ENCODE measurements around the gene AKAP13. TPM values are rescaled to one million over a fixed set of nuclear protein-coding genes. Genes with fewer than 3 reads are reported as not detected.
"Not testable (repeated sequence)": the region's sequence is repeated elsewhere in the genome, so short reads cannot be mapped to it uniquely, and the experiment has no call there.

AKAP13 gene
- total RNA-seq, 2 experiments from 2014 or later: 79.4 to 83.2 TPM

DNA sequence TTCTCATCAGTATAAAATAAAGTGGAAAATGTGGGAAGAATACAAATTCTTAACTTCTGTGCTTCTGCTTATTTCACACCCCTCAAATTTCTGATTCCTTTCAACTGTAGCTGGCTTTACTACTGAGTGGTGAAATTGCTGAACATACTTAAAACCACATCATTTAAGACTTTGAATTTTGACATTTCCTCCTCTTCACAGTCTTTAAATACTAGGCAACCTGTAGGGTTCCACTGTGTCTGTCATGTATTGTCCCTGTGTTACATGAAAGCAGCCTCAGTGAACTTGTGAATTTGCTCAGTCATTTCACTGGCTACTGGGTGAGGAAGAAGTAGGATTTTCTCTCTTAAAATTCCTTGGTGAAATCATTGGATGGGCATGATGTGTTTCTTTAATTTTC is 101.1 kb downstream of the AKAP13 start:
- intact Hi-C loops (cut with micrococcal nuclease); CTCF ChIA-PET; H3K4me3 Mint-ChIP-seq: not testable (repeated sequence)

DNA sequence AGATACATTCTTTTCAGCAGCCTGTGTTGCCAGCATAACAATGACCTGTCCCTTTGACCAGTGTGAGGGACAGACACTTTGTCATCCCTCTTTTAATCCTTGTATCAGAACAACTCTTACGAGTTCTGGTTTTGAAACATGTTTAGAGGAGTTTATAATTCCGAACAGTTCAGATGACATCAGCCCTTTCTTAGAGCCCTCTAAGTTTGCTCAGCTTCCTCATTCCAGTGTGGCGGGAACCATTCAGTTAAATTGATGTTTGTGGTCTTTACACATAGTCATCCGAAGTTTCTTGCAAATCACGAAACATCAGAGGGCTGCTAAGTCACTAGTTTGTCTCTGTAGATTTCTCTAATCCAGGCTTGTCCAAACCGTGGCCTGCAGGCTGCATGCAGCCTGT is 102.5 kb downstream of the AKAP13 start:
- Mint-ChIP-seq H3K27ac (no peak overlapping the region), H3K9me3 (no peaks in the 10 kb centered on the region), H3K36me3 (ENCODE audit: low read depth) (peaks cover 1% of the 10 kb centered on the region), H3K4me3 (no peak overlapping the region), H3K4me1 (ENCODE audit: low read depth) (peaks cover 57% of the 10 kb centered on the region), H3K27me3 (ENCODE audit: low read depth) (no peaks in the 10 kb centered on the region)
- DNase-seq: no peak
- CTCF ChIA-PET: no interaction called here
- intact Hi-C loops (cut with micrococcal nuclease): no loop called here

More for the DNA sequence above, 101.1 kb downstream of the AKAP13 start:
- H3K9me3 Mint-ChIP-seq; H3K27ac Mint-ChIP-seq; DNase-seq; H3K36me3 Mint-ChIP-seq (ENCODE audit: low read depth); H3K27me3 Mint-ChIP-seq (ENCODE audit: low read depth): not testable (repeated sequence)
- peaks cover 63% of the 10 kb centered on the region for H3K4me1 Mint-ChIP-seq (ENCODE audit: low read depth)

DNA sequence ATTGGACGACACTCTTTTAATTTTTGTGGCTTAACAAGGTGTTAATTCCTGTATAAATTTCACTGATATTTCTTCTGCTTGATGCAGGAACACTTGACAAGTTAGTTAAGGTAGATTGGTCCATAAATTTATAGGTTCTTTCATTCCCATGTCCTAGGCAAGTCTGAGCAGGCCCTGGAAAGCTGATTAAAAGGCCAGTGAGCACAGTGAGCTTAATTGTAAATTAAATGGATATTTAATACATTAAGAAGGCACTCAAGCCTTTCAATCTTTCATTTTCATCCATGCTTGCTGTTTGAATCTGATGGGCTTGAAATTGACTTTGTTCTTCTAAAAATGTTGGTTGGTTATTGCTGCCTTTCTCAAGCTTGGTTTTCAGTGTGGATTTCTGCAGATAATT is 103.6 kb downstream of the AKAP13 start:
- peaks cover 59% of the 10 kb centered on the region for H3K4me1 Mint-ChIP-seq (ENCODE audit: low read depth)
- H3K27ac Mint-ChIP-seq; H3K4me3 Mint-ChIP-seq; DNase-seq; H3K36me3 Mint-ChIP-seq (ENCODE audit: low read depth); intact Hi-C loops (cut with micrococcal nuclease); H3K9me3 Mint-ChIP-seq; H3K27me3 Mint-ChIP-seq (ENCODE audit: low read depth): not testable (repeated sequence)
- CTCF ChIA-PET: interaction anchor here (0.9 to 1.2 kb wide), 3 partner anchors 9 to 188 kb away, joined by 3 to 4 read pairs (median 4); no protein-coding TSS in a partner anchor

DNA sequence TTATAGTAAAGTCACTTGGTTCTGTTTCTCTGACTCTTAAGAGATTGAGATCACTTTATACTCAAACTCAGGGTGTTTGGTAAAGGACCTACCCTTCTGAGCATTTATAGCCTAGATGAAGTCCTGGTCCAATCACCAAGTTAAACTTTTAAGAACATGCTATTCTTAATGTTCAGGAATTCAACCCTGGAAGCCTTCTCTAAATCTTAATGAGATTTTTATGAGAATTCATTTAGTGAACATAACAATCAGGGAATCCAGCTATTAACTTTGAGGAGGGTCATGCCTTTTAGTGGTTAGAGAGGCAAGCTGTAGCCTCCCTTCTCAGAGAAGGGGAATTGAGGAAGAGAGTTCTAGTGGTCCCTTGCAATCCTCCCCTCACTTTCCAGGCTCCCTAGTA is 104.5 kb downstream of the AKAP13 start:
- peaks cover 61% of the 10 kb centered on the region for H3K4me1 Mint-ChIP-seq (ENCODE audit: low read depth)
- H3K4me3 Mint-ChIP-seq; DNase-seq; H3K9me3 Mint-ChIP-seq; H3K36me3 Mint-ChIP-seq (ENCODE audit: low read depth); H3K27me3 Mint-ChIP-seq (ENCODE audit: low read depth); H3K27ac Mint-ChIP-seq: not testable (repeated sequence)
- CTCF ChIA-PET: interaction anchor here (1.4 to 1.9 kb wide), 5 partner anchors 8 to 355 kb away, joined by 3 to 6 read pairs (median 5); no protein-coding TSS in a partner anchor
- intact Hi-C loops (cut with micrococcal nuclease): loop anchor here (5.0 kb wide), 2 partner anchors 222 to 237 kb away; no protein-coding TSS in a partner anchor

DNA sequence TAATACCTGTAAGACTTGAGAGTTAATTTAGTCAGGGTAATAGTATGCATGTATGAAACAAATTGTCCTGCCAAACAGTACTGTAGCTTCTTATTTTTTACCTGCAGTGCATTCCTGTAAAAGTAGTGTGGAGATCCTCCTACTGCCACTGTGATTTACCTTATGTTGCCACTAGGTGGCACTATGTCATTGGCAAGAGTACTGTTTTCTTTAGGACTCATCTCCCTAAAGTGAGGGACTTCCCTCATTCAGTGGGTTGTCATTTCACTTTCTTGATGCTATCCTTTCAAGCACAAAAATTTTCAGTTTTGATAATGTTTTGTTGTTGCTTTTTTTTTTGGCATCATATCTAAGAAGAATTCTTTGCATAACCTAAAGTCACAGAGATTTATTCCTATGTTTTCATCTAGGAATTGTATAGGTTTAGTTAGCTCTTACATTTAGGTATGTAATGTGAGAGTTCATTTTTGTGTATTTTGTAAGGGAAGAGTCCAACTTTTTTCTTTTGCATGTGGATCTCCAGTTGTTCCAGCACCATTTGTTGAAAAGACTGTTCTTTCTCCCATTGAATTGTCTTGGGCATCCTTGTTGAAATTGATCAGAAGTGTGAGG is 105.7 kb downstream of the AKAP13 start:
- H3K27ac Mint-ChIP-seq: no peak overlapping the region
- H3K4me1 Mint-ChIP-seq (ENCODE audit: low read depth): peaks cover 61% of the 10 kb centered on the region
- intact Hi-C loops (cut with micrococcal nuclease): loop anchor here (1.0 to 5.0 kb wide), 9 partner anchors 19 to 354 kb away; no protein-coding TSS in a partner anchor

DNA sequence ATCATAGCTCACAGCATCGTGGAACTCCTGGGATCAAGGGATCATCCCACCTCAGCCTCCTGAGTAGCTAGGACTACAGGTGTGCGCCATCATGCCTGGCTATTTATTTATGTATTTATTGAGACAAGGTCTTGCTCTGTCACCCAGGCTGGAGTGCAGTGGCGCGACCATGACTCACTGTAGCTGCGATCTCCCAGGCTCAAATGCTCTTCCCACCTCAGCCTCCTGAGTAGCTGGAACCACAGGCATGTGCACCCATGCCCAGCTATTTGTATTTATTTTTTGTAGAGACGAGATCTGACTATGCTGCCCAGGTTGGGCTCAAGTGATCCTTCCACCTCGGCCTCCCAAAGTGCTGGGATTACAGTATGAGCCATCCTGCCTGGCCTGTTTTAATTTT is 107.4 kb downstream of the AKAP13 start:
- H3K9me3 Mint-ChIP-seq; H3K27ac Mint-ChIP-seq; H3K27me3 Mint-ChIP-seq (ENCODE audit: low read depth); H3K36me3 Mint-ChIP-seq (ENCODE audit: low read depth); DNase-seq; H3K4me3 Mint-ChIP-seq: not testable (repeated sequence)
- peaks cover 50% of the 10 kb centered on the region for H3K4me1 Mint-ChIP-seq (ENCODE audit: low read depth)
- intact Hi-C loops (cut with micrococcal nuclease): loop anchor here (5.0 kb wide), 2 partner anchors 220 to 235 kb away; no protein-coding TSS in a partner anchor
- CTCF ChIA-PET: interaction anchor here (0.7 to 4.9 kb wide), 9 partner anchors 11 to 255 kb away, joined by 3 to 30 read pairs (median 5); no protein-coding TSS in a partner anchor

More for the DNA sequence above, 105.7 kb downstream of the AKAP13 start:
- CTCF ChIA-PET: interaction anchor here (0.6 to 1.9 kb wide), 11 partner anchors 9 to 767 kb away, joined by 3 to 6 read pairs (median 4); no protein-coding TSS in a partner anchor
- peaks cover 4% of the 10 kb centered on the region for H3K36me3 Mint-ChIP-seq (ENCODE audit: low read depth)
- H3K9me3 Mint-ChIP-seq: no peaks in the 10 kb centered on the region
- H3K27me3 Mint-ChIP-seq (ENCODE audit: low read depth): no peaks in the 10 kb centered on the region
- DNase-seq: peak; percentile 76
- H3K4me3 Mint-ChIP-seq: no peak overlapping the region

DNA sequence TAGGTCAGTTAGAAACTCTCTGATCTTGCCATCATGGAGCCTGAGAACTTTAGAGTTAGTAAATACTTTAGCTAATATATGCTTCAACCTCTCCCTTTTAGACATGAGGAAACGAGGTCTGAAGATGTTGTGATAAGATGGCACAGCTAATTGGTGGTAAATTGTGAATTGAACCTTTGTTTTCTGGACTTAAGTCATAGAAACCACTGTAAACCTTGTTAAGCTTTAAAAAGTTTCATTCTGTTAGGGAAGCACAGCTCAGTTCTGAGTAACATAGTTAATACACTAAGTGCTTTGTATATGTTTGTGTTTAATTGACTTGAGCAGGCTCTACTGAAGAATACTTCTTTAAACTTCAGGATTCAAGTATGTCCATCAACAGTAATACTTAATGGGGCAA is 108.6 kb downstream of the AKAP13 start:
- Mint-ChIP-seq H3K27me3 (ENCODE audit: low read depth) (no peaks in the 10 kb centered on the region), H3K4me1 (ENCODE audit: low read depth) (peaks cover 56% of the 10 kb centered on the region), H3K9me3 (no peaks in the 10 kb centered on the region), H3K27ac (no peak overlapping the region), H3K4me3 (no peak overlapping the region), H3K36me3 (ENCODE audit: low read depth) (peaks cover 4% of the 10 kb centered on the region)
- DNase-seq: no peak
- intact Hi-C loops (cut with micrococcal nuclease): loop anchor here (5.0 kb wide), 2 partner anchors 218 to 233 kb away; no protein-coding TSS in a partner anchor
- CTCF ChIA-PET: interaction anchor here (0.8 to 4.9 kb wide), 8 partner anchors 10 to 351 kb away, joined by 3 to 30 read pairs (median 6); no protein-coding TSS in a partner anchor

DNA sequence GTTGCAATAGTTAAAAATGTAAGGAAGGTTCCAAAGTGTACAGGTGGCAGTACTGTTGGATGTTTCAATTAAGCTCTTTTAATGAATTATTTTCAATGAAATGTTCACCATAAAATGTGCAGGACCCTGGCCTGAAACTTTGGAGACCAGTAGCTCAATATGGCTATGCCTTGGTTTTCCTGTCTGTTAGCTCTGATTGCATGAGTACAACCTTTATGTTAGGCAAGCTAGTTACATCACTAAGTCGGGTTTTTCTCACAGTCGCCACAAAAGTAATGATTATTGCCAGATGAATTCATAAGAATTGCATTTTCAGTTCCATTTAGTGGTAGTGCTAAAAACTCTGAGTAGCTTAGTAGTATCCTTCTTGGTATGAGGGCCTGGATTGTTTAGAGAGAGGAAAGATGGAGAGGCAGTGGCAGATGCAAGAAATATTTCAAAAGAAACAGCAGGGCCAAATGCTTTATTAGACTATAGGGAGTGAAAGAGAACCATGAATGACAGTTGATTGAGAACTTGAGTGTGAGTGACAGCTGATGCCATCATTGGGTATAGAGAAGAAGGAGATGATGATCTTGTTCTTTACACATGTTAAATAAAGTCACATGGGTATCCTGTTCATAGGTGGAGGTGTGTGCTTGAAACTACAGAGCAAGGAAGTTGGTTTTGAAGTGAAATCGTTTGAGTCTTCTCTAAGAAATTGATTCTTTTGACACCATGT is 109.5 kb downstream of the AKAP13 start:
- Mint-ChIP-seq H3K9me3 (no peaks in the 10 kb centered on the region), H3K27me3 (ENCODE audit: low read depth) (no peaks in the 10 kb centered on the region), H3K4me1 (ENCODE audit: low read depth) (peaks cover 64% of the 10 kb centered on the region), H3K36me3 (ENCODE audit: low read depth) (peaks cover 4% of the 10 kb centered on the region), H3K4me3 (no peak overlapping the region), H3K27ac (no peak overlapping the region)
- CTCF ChIA-PET: interaction anchor here (0.5 to 4.9 kb wide), 7 partner anchors 9 to 810 kb away, joined by 3 to 30 read pairs (median 7); no protein-coding TSS in a partner anchor
- no peak for DNase-seq
- intact Hi-C loops (cut with micrococcal nuclease): loop anchor here (5.0 kb wide), 2 partner anchors 217 to 232 kb away; no protein-coding TSS in a partner anchor

DNA sequence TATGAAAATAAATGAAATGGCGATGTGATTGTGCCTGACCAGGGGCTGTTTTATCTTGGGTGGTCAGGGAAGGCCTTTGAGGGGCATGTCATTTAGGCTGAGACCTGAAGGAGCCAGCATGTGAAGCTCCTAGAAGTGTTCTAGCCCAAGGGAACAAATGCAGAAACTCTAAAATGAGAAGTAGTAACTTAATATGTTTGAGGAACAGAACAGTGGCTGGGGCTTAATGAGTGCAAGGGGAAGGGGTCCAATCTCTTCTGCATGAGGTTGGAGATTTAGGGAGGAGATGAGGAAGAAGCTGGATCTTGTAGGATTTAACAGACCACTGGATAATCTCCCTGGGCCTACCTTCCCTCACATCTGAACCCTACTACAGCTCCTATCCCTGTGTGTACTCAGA is 110.5 kb downstream of the AKAP13 start:
- H3K4me3 Mint-ChIP-seq: no peak overlapping the region
- no peaks in the 10 kb centered on the region for H3K27me3 Mint-ChIP-seq (ENCODE audit: low read depth)
- peaks cover 4% of the 10 kb centered on the region for H3K36me3 Mint-ChIP-seq (ENCODE audit: low read depth)
- H3K4me1 Mint-ChIP-seq (ENCODE audit: low read depth): peaks cover 67% of the 10 kb centered on the region
- no peak for DNase-seq
- no peak overlapping the region for H3K27ac Mint-ChIP-seq
- no peaks in the 10 kb centered on the region for H3K9me3 Mint-ChIP-seq
- intact Hi-C loops (cut with micrococcal nuclease): no loop called here
- CTCF ChIA-PET: interaction anchor here (0.5 to 4.9 kb wide), 3 partner anchors 14 to 811 kb away, joined by 3 to 30 read pairs (median 3); no protein-coding TSS in a partner anchor

DNA sequence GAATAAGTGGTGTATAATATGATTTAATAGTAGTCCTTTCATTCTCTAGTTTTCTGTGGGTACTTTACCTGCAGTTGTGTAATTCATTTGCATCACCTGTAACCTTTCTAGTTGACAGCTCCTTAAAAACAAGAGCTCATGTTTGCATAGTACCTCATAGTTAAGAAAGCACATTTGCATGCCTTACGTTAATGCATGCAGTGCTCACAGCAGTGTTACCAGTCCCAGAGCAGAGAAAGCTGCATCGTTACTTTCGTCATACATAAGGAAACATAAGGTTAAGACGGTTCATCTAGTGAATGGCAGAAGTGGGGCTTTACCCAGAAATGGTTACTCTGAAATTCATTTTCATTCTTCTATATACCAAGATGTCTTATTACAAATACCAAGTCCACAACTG is 111.3 kb downstream of the AKAP13 start:
- Mint-ChIP-seq H3K27ac (no peak overlapping the region), H3K4me1 (ENCODE audit: low read depth) (peaks cover 64% of the 10 kb centered on the region), H3K9me3 (no peaks in the 10 kb centered on the region), H3K36me3 (ENCODE audit: low read depth) (peaks cover 4% of the 10 kb centered on the region), H3K4me3 (no peak overlapping the region), H3K27me3 (ENCODE audit: low read depth) (no peaks in the 10 kb centered on the region)
- CTCF ChIA-PET: interaction anchor here (4.9 kb wide), 1 partner anchor 13 kb away, joined by 30 read pairs; no protein-coding TSS in a partner anchor
- DNase-seq: no peak
- intact Hi-C loops (cut with micrococcal nuclease): no loop called here

DNA sequence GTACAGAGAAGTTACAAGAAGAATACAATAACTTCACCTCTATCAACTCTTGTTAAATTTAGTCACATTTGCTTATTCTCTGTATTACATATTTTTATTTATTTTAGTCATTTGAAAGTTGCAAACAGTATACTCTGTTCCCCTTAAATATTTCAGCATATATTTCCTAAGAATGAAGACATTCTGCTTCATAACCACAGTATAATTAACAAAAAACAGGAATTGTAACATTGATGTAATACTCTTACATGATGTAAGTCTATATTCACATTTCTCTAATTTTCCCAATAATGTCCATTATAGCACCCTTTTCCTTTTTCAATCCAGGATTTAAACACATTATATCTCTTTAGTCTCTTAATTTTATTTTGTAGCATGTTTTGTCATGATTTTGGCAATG is 112.0 kb downstream of the AKAP13 start:
- no peaks in the 10 kb centered on the region for H3K27me3 Mint-ChIP-seq (ENCODE audit: low read depth)
- intact Hi-C loops (cut with micrococcal nuclease): no loop called here
- H3K36me3 Mint-ChIP-seq (ENCODE audit: low read depth): peaks cover 4% of the 10 kb centered on the region
- DNase-seq: no peak
- H3K9me3 Mint-ChIP-seq: no peaks in the 10 kb centered on the region
- peaks cover 66% of the 10 kb centered on the region for H3K4me1 Mint-ChIP-seq (ENCODE audit: low read depth)
- CTCF ChIA-PET: interaction anchor here (1.1 to 2.3 kb wide), 2 partner anchors 9 to 196 kb away, joined by 4 to 5 read pairs; no protein-coding TSS in a partner anchor
- H3K4me3 Mint-ChIP-seq: no peak overlapping the region
- no peak overlapping the region for H3K27ac Mint-ChIP-seq

DNA sequence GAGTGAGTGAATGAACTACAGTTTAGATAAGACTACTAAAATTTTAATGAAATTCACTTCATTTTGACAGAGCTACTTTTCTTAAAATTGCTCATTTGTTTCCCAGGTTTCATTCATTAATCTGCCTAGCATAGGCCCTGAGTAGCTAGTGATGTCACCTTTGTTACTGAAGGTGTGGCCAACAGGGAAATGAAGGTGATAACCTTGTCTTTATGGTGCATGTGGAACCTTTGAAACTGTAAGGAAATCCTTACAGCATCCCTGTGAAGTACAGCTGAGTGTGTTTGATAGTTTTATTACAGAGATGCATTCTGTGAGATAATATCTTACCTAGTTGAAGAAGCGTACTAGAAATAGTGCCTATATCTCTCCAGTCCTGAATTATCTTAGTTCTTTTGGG is 112.9 kb downstream of the AKAP13 start:
- Mint-ChIP-seq H3K4me1 (ENCODE audit: low read depth) (peaks cover 66% of the 10 kb centered on the region), H3K36me3 (ENCODE audit: low read depth) (no peaks in the 10 kb centered on the region), H3K27ac (no peak overlapping the region), H3K4me3 (no peak overlapping the region), H3K9me3 (no peaks in the 10 kb centered on the region), H3K27me3 (ENCODE audit: low read depth) (no peaks in the 10 kb centered on the region)
- DNase-seq: no peak
- CTCF ChIA-PET: interaction anchor here (0.6 to 2.7 kb wide), 4 partner anchors 9 to 197 kb away, joined by 3 to 11 read pairs (median 4); no protein-coding TSS in a partner anchor
- intact Hi-C loops (cut with micrococcal nuclease): no loop called here
